ENCODE data around the gene SRSF5.
"Not testable (repeated sequence)": the region's sequence is repeated elsewhere in the genome, so short reads cannot be mapped to it uniquely, and the experiment has no call there.

SRSF5 gene

GRCh38 chr14:69811227-69811867 is 44.4 kb downstream of the SRSF5 start:
- TF ChIP-seq EZH2phosphoT487 (IDR thresholded peaks at IDR 0.05; ENCODE audit: borderline replicate concordance) (no peak), CTCF (conservative IDR thresholded peaks at IDR 0.05; ENCODE audit: low read length) (no peak)

GRCh38 chr14:69811868-69812252 is 44.9 kb downstream of the SRSF5 start:
- Histone ChIP-seq H3K9me3 (ENCODE audit: insufficient read depth, low read depth, low read length) (no peaks in the 10 kb centered on the region), H4K20me1 (ENCODE audit: insufficient read depth, low read length, poor library complexity, severe bottlenecking) (no peaks in the 10 kb centered on the region), H3K36me3 (ENCODE audit: insufficient read depth, low read length) (no peaks in the 10 kb centered on the region), H3K79me2 (ENCODE audit: insufficient read depth, low read length) (no peaks in the 10 kb centered on the region), H2AFZ (ENCODE audit: low read length) (no peak overlapping the region), H3F3A (ENCODE audit: low read depth) (no peaks in the 10 kb centered on the region), H3K4me1 (ENCODE audit: insufficient read depth, low read length, poor library complexity, severe bottlenecking) (no peaks in the 10 kb centered on the region), H3K9ac (ENCODE audit: low read depth, low read length, poor library complexity, severe bottlenecking) (no peak overlapping the region), H3K4me3 (ENCODE audit: low read length, poor library complexity, severe bottlenecking) (no peak overlapping the region), H3K4me2 (ENCODE audit: low read depth, low read length, poor library complexity, severe bottlenecking) (no peak overlapping the region), H3K27me3 (ENCODE audit: insufficient read depth, low read length, poor library complexity, severe bottlenecking) (no peaks in the 10 kb centered on the region), H3K9me2 (replicated peaks; ENCODE audit: low read depth, low read length) (no peaks in the 10 kb centered on the region)
- TF ChIP-seq CTCF (conservative IDR thresholded peaks at IDR 0.05; ENCODE audit: low read length) (no peak), EZH2phosphoT487 (IDR thresholded peaks at IDR 0.05; ENCODE audit: borderline replicate concordance) (no peak)

More at GRCh38 chr14:69811227-69811867, 44.4 kb downstream of the SRSF5 start:
- Histone ChIP-seq H3K4me1 (ENCODE audit: insufficient read depth, low read length, poor library complexity, severe bottlenecking) (no peaks in the 10 kb centered on the region), H3K9me3 (ENCODE audit: insufficient read depth, low read depth, low read length) (no peaks in the 10 kb centered on the region), H3F3A (ENCODE audit: low read depth) (no peaks in the 10 kb centered on the region), H3K4me2 (ENCODE audit: low read depth, low read length, poor library complexity, severe bottlenecking) (no peak overlapping the region), H3K79me2 (ENCODE audit: insufficient read depth, low read length) (no peaks in the 10 kb centered on the region), H3K36me3 (ENCODE audit: insufficient read depth, low read length) (no peaks in the 10 kb centered on the region), H3K9me2 (replicated peaks; ENCODE audit: low read depth, low read length) (no peaks in the 10 kb centered on the region), H3K27me3 (ENCODE audit: insufficient read depth, low read length, poor library complexity, severe bottlenecking) (no peaks in the 10 kb centered on the region), H4K20me1 (ENCODE audit: insufficient read depth, low read length, poor library complexity, severe bottlenecking) (no peaks in the 10 kb centered on the region), H2AFZ (ENCODE audit: low read length) (no peak overlapping the region), H3K4me3 (ENCODE audit: low read length, poor library complexity, severe bottlenecking) (no peak overlapping the region), H3K9ac (ENCODE audit: low read depth, low read length, poor library complexity, severe bottlenecking) (no peak overlapping the region)

DNA sequence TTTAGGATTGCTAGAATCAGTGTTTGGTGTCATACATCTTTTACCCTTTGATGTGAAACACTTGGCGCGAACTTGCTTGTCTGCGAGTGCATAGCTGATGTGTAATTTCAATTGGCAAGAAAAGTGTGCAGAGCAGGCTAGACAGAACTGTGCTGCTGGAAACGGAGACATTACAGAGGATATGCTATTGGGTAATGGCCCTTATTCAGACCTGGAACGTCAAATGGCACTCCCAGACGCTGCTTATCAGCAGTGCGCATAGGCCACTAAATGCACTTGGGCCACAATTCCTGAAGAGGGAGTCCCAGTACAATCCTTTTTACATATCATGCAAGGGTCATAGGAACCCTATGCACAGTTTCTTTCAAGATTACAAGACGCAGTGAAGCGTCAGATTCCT is 45.8 kb downstream of the SRSF5 start:
- Histone ChIP-seq H3K9me3 (ENCODE audit: insufficient read depth, low read depth, low read length) (no peaks in the 10 kb centered on the region), H3K4me3 (ENCODE audit: low read length, poor library complexity, severe bottlenecking) (no peak overlapping the region), H3K4me1 (ENCODE audit: insufficient read depth, low read length, poor library complexity, severe bottlenecking) (no peaks in the 10 kb centered on the region), H3K9ac (ENCODE audit: low read depth, low read length, poor library complexity, severe bottlenecking) (no peak overlapping the region), H3K36me3 (ENCODE audit: insufficient read depth, low read length) (no peaks in the 10 kb centered on the region), H3K79me2 (ENCODE audit: insufficient read depth, low read length) (no peaks in the 10 kb centered on the region), H3F3A (ENCODE audit: low read depth) (no peaks in the 10 kb centered on the region), H4K20me1 (ENCODE audit: insufficient read depth, low read length, poor library complexity, severe bottlenecking) (no peaks in the 10 kb centered on the region), H3K4me2 (ENCODE audit: low read depth, low read length, poor library complexity, severe bottlenecking) (no peak overlapping the region), H3K9me2 (replicated peaks; ENCODE audit: low read depth, low read length) (no peaks in the 10 kb centered on the region), H2AFZ (ENCODE audit: low read length) (no peak overlapping the region), H3K27me3 (ENCODE audit: insufficient read depth, low read length, poor library complexity, severe bottlenecking) (no peaks in the 10 kb centered on the region)
- peak; percentile 21; the same call in 1 of the 2 replicates for TF ChIP-seq CTCF (conservative IDR thresholded peaks at IDR 0.05; ENCODE audit: low read length)
- no peak for TF ChIP-seq EZH2phosphoT487 (IDR thresholded peaks at IDR 0.05; ENCODE audit: borderline replicate concordance)

DNA sequence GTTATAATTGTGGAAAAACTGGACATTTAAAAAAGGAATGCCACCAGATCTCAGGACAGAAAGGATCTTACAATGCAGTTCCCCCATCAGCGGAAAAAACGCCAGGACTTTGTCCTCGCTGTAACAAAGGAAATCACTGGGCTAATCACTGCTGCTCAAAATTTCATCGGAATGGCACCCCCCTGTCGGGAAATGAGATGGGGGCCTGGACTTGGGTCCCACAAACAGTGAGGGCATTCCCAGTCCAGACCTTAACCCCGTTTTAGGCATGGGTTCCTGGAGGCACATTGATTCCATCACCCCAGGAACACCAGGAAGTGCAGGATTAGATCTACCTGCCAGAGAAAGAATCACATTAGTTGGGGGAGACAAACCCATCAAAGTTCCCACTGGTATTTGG is 46.4 kb downstream of the SRSF5 start:
- not testable (repeated sequence) for H3K4me1 ChIP-seq (ENCODE audit: insufficient read depth, low read length, poor library complexity, severe bottlenecking); H3K36me3 ChIP-seq (ENCODE audit: insufficient read depth, low read length); H2AFZ ChIP-seq (ENCODE audit: low read length); H3K4me2 ChIP-seq (ENCODE audit: low read depth, low read length, poor library complexity, severe bottlenecking); H3K9ac ChIP-seq (ENCODE audit: low read depth, low read length, poor library complexity, severe bottlenecking); H3K79me2 ChIP-seq (ENCODE audit: insufficient read depth, low read length); H3K9me2 ChIP-seq (replicated peaks; ENCODE audit: low read depth, low read length); H4K20me1 ChIP-seq (ENCODE audit: insufficient read depth, low read length, poor library complexity, severe bottlenecking); H3K4me3 ChIP-seq (ENCODE audit: low read length, poor library complexity, severe bottlenecking); H3F3A ChIP-seq (ENCODE audit: low read depth); H3K27me3 ChIP-seq (ENCODE audit: insufficient read depth, low read length, poor library complexity, severe bottlenecking); H3K9me3 ChIP-seq (ENCODE audit: insufficient read depth, low read depth, low read length)

All from Loucy (cell line).